ENCODE measurements around the gene MAT2A.
"Not testable (repeated sequence)": the region's sequence is repeated elsewhere in the genome, so short reads cannot be mapped to it uniquely, and the experiment has no call there.

The MAT2A gene

DNA sequence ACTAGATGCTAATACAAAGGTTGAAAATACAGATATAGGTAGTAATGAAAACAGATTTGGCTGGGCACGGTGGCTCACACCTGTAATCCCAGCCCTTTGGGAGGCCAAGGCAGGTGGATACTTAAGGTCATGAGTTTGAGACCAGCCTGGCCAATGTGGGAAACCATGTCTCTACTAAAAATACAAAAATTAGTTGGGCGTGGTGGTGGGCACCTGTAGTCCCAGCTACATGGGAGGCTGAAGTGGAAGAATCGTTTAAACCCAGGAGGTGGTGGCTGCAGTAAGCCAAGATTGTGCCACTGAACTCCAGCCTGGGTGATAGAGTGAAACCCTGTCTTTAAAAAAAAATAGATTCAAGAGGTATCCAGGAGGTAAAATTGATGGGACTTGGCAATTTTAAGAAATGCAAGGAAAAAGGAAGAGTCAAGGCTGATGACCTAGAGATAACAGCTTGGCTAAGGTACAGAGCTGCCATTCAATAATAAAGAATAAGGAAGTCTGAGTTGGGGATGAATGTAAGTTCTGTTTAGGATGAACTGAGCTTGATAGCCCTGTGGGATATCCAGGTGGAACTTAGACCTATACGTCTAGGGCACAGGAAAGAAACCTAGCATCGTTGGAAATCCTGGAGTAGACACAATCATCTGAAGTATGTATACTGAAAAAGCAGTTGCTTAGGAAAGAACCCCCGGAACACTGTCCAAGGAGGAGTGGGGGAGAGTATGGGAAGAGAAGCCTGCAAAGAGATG is 9.1 kb downstream of the MAT2A start:
- DNase-seq: no peak

DNA sequence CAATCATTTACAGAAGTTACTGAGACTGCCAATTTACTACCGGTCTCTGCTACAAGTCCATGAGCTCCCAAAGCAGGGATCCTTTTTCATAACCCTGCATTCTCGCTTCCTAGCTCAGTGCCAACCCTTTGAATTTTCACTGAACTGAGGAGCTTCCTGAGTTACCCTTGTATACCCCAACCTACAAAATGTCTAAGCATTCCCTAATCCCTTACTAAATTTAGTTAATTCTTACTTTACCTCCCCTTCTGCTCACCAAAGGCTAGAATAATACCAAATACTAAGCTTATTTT is 9.6 kb downstream of the MAT2A start:
- DNase-seq: no peak

DNA sequence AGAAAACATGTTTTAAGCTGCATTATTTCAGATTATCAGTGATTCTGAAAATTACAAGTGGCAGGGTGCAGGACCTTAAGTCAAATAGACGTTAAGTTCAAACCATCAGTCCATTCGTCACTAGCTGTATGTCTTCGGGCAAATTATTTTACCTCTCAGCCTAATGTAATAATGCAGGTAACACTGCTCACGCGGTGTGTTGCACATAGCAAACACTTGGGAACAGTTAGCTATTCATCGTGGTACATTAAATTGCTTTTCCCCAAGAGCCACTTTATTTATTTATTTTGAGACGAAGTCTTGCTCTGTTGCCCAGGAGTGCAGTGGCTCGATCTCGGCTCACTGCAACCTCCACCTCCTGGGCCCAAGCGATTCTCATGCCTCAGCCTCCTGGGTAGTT is 10.1 kb downstream of the MAT2A start:
- no peak for DNase-seq

DNA sequence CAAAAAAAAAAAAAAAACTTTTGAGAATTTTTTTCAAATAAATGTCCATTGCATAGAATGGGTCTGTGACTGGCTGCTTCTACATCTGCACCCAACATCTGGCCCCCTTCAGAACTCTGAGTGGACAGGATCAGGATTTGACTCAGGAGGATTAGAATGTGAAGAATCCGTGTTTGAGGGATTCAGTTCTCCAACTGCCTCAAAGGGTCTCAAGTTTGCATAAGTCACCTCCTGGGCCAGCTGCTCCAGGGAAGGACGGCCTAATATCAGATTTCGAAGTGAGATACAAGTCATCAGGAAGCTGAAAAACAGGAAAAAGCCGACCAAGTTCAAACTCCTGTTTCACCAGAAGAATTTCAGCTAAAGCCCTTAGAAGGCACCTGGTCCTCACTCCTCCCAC is 10.9 kb downstream of the MAT2A start:
- DNase-seq: no peak

DNA sequence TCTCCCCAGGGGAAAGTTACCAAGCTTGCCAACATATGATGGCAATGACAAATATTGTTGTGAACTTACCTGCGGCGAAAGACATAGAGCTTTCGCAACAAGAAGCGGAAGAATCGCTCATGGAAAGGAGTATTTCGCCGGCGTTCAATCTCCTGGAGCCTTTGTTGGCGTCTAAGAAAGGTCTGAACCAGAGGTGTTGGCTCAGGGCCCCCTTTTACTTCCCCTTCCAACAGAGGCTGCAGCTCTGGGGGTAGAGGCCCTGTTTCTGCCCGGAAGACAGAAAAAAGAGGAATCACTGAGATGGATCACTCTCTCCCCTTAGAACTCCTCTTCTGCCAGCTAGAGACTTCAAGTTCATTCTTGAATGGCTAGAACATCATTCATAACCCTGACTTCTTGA is 11.5 kb downstream of the MAT2A start:
- DNase-seq: no peak

DNA sequence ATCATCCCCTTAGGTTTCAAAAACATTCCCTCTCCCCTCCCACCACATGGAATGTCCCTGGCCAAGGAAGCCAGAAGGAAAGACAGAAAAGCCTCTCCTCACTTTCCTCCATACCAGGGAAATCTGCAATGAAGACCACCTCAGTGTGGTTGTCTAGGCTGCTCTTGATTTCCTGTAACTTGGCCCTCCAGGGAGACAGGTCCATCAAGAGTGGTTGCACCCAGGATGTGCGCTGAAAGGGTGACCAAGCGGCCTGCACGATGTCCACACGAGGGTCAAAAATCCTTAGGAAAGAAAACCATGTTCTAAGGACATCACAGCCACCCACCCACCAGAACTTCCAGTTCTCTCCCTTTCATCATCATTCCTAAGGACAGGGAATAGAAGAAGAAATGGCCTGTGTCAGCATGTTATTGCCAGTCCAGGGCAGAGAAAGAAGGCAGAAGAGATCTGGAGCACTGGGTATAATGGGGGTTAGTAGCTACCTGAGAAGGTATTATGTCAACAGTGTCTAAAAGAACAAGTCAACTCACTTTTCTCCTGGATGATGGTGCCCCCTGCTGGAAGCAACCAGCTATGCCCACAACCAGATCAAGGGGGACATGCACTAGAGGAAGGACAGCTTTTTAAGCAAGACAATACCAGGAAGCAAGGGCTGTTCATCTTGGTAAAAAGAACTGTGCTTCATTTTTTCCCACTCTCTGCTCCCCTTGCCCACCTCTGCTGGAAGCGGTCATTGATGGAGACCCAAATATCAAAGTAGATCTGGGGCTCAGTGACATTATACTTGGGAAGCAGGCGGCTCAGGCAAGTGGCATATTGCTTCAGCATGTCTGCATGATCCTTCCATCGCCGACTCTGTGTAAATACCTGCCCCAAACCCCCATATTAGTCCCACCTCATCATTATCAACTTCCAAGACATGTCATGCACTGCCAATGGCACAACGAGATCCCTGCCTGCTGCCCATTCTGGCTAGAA is 13.0 kb downstream of the MAT2A start:
- DNase-seq: peak; percentile 87

DNA sequence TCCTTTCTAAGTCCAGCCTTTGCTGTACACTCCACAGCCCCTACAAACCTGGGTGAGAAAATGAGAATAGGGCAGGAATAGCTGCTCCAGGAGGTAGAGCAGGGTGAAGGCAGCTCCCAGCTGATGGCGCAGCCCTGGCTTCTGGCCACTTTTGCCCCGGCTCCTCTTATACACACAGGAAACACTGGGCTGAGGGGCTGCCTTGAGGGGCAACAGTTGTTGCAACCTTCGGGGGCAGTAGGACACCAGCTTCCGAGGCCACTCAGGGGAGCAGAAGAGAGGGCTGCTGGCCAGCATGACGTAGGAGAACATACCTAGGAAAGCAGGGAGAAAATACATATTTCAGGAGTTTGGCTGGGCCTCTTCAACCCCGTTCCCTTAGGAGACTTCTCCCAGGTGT is 14.2 kb downstream of the MAT2A start:
- no peak for DNase-seq

DNA sequence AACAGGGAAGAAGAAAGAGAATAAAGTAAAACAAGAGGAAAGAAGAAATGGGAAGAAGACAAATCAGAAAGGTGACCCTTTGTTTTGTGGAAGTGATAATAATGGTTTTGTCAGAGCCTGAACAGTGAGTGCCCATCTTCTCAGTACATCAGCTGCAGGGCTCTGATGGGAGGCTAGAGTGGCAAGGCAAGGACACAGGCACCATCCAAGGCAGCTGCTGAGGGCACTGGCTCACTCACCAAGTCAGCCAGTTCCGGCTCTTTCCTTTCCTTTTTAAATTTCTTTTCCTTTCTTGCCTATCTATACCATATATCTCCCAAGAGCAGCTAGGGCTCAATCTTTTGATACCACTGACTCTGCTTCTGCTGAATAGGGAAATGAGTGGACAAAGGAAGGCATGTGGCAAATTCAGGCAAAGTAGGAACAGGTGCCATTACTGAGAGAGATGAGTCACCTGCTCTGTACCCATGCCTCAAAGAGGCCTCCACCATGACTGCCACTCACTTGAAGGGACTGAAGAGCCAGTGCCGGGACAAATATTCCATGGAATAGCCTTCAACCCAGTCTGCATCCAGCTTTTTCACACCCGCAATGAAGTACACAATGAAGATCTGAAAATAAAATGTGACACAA is 16.1 kb downstream of the MAT2A start:
- no peak for DNase-seq

DNA sequence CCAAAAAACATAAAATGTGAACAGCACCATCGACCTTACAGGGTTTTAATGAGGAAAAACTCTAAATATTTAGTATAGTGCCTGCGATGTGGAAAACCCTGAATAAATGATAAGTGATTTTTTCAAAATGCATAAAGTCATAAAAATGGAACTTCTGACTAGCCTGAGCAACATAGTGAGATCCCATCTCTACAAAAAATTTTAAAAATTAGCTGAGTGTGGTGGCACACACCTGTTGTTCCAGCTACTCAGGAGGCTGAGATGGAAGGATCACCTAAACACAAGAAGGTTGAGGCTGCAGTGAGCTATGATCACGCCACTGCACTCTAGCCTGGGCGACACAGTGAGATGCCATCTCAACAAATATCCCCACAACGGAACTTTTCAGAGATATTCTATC is 18.2 kb downstream of the MAT2A start:
- DNase-seq: no peak

DNA sequence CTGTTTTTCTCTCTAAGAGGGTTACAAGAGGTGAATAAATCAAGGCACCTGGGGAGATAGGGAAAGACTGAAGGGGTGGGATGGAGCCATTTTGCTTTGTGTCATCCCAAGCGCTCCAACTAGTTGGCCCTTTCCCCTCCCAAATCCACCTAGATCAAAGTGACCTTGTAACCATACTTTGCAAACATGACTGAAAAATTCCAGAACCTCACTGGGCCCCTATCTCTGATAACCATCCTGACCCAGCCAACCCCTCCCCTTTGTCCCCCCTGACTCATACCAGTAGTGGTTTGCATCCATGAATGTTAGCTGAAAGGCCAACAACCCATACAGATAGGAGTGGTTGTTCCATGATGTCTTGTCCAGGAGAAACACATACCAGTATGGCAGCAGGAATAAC is 19.2 kb downstream of the MAT2A start:
- DNase-seq: no peak

DNA sequence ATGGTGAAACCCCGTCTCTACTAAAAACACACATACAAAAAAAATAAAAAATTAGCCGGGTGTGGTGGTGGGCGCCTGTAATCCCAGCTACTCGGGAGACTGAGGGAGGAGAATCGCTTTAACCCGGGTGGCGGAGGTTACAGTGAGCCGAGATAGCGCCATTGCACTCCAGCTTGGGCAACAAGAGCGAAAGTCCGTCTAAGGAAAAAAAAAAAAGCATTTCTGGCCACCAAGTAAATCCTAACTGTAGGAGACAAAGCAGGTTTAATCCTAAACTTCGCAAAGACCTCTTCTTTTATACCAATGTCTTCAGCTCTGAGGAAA is 21.4 kb downstream of the MAT2A start:
- not testable (repeated sequence) for DNase-seq

DNA sequence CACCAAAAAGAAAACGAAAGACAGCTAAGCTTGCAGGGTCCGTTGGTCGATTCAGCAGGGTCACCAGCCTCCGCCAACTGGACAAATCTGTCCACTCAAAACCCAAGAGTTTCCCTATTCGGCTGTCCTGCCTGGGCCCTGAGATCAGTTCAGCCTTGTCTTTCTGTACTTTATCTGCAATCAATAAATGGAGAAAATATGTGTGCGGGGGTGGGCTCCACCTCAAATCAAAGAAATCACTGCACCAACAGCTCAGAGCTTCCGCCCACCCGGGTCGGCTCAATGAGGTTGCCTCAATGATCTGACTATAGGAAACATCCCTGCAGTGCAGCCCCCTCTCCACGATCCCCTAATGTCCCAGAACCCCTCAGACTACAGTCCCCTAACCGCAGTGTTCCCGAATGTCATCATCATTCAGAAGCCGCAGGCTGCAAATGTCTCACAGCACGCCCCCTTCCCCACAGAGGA is 21.9 kb downstream of the MAT2A start:
- no peak for DNase-seq

DNA sequence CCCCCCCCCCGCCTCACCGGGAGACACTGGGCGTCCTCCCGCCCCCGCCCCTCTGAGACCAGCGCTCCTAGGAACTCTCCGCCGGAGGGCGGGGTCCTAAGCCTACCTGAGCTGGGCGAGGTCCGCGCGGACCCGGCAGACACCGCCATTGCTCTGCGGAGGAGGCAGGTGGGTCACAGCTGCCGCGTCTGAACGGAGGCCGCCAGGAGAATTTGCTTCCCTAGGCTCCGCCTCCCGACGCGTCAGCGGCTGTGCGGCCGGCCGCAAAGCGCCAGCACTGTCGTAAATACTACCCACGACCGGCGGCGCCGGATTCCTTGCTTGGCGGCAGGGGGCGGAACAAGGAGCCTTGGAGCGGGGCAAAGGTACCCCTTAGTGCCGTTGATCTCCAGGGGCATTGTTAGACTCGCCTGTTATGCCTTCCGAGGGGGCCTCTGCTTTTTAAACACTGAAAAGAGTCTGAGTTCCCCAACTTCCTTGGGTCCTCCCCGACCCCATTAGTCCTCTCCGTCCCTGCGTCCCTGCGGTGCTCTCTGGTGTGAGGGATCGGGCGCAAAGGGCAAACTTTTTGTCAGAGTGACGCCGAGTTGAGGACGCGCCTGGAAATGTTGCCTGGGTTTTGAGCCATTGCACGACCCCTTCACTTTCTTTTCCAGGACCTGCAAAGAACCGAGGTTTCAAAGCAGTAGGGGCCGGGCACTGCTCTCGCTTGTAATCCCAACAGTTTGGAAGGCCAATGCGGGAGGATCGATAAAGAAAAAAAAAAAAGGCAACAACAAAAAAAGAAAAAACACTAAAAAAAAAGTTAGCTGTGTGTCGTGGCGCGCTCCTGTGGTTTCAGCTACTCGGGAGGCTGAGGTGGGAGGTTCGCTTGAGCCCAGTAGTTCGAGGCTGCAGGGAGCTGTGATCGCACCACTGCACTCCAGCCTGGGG is 22.6 kb downstream of the MAT2A start, which contains the start of gene GGCX:
Gene GGCX (minus strand): TSS at position 214 of the 933 bp plus-strand sequence. CDS start 65 bp downstream, at position 149.
- peak; percentile 96 for DNase-seq

DNA sequence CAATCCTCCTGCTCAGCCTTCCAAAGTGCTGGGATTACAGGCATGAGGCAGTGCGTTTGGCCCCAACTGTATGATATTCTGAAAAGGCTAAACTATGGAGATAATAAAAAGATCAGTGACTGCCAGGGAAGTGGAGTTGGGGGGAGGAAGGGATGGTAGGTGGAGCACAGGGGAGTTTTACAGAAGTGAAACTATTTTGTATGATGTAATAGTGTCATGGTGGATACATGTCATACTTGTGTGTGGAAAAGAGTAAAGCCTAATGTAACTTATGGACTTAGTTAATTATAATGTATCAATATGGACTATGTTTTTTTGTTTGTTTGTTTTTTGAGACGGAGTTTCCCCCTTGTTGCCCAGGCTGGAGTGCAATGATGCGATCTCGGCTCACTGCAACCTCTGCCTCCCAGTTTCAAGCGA is 25.2 kb downstream of the MAT2A start:
- no peak for DNase-seq

DNA sequence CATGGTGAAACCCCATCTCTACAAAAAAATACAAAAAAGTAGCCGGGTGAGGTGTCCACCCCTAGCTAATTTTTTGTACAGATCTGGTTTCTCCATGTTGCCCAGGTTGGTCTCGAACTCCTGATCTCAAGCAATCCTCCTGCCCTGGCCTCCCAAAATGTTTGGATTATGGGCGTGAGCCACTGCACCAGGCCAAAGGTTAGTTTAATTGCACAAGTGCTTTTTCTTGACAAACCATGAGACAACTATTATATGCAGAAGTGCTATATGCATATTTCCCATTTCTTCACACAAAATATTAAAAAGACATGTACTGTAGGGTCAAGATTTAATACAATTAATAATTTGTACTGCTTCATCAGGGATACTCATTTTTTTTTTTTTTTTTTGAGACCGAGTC is 27.3 kb downstream of the MAT2A start:
- no peak for DNase-seq

DNA sequence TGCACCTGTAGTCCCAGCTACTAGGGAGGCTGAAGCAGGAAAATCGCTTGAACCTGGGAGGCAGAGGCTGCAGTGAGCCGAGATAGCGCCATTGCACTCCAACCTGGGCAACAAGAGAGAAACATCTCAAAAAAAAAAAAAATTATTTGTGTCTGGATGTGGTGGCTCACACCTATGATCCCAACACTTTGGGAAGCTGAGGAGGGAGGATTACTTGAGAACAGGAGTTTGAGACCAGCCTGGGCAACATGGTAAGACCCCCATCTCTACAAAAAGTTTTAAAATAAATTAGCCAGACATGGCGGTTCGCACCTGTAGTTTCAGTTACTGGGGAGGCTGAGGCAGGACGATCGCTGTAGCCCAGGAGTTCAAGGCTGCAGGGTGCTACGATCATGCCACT is 36.8 kb downstream of the MAT2A start:
- DNase-seq: no peak

DNA sequence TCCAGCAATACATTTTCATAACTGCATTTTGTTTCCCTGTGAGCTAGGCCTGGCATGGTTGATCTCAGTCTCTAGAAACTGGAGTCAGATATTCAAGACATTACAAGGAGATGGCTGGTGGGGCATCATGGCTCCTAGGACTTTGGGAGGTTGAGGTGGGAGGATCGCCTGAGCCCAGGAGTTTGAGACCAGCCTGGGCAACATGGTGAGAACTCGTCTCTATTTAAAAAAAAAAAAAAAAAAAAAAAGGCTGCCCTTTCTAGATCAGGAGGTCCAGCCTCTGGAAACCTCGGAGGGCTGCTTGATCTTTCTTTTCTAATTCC is 38.1 kb downstream of the MAT2A start:
- no peak for DNase-seq

DNA sequence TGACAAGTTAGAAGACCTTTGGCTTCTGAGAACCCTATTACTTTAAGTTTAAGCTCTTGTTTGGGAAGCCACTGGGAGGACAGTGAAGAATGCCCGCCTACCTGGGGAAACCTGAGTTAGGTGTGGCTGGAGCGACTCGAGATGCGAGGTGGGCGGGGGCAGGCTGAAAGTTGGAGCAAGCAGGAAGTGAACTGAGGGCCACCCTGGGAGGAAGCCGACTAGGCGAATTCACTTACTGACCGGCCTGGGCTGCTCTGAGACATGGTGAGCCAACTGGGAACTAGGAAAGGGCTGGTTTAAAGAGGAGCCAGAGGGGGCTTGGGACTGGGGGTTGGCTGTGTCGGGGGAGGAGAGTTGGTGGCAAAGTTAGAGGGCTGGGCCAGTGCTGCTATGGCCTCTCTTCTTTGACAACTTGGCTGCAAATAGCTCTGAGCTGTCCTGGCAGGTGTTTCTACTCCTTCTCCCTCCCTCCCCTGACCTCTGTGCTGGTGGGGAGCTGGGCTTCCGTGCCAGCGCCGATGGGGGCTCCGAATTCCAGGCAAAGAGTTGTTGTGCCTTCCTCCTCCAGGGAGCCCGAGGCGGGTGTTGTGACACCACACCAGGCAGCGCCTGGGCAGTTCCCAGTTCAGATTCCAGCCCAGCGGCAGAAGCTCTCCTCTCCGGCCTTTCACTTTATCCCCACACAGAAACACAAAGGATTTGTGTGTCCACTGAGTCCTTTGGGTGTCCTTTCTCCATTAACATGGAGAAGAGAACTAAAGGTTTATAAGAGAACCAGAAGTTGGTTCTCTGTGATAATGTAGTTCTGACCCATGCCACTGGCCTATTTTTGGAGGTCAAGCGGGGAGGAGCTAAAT is 38.6 kb downstream of the MAT2A start, which contains the start of gene VAMP8:
Gene VAMP8 (plus strand): TSS at position 201 of the 857 bp plus-strand sequence. CDS start 61 bp downstream, at position 262.
- DNase-seq: peak; percentile 69

DNA sequence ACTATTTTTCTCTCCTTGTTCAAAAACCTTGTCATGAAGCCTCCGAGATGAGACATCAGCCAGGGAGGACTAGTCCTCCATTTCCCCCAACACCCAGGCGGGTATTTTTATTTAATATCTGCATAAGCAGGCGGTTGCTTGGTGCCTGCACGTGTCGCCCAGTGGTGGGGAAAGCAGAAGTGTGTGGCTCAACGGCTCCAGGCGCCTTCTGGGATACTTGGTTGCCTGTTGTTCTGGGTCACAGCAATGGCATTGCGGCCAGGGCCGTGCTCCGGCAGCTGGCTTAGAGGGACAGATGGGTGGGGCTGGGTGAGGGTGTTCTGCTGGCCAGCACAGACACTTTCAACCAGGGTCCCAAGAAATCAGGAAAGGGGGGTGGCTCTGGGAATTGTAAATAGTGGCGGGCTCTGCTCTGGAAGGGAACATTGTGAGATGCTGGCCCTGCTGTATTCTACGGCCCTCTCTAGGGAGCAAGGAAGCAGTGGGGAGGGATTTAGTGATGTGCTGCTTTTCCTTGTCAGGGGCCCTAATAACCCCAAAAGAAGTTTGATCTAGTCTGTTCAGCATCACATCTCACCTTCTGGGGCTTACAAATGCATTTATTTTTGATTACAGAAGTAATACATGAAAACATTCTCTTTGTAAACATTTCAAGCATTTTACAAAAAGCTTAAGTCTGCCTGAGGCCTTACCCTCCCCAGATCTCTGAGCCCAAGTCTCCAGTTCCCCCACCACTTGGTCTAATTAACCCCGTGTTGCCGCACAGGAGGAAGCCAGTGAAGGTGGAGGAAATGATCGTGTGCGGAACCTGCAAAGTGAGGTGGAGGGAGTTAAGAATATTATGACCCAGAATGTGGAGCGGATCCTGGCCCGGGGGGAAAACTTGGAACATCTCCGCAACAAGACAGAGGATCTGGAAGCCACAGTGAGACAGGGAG is 39.5 kb downstream of the MAT2A start:
- DNase-seq: peak; percentile 20

DNA sequence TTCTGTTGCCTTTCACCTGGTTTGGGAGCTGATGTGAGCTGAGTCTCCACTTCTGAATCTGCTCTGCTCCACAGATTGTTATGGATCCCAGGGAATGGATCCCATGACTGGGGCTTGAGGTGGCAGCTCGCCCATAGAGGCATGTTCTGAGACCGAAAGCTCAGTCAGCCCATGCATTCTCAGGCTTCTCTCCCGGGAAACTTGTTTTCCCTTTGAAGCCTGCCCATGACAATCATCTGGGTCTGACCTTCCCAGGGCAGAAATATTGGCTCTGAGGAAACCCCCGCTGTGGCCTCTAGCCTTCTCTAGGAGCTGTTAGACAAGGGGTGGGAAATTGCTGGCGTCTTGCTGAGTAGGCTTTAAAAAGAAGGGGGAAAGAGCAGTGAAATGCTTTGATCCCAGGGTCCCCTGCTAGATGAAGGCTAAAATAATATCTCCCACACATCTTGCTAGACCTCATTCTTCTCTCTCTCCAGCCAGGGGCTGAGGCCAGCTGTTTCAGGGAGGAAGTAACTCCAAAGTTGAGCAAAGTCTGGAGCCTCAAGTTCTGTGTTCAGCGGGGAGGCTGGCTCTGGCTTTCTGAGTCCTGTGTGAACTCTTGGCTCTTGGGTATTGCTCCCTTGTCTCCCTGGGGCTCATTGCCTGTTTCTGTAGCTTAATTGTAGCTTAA is 40.4 kb downstream of the MAT2A start:
- no peak for DNase-seq
